ENCODE data around the gene NFIB.

The NFIB gene

GRCh38 chr9:14083366-14083765 lies 230.6 kb downstream of the NFIB start:
- DNase-seq (ENCODE audit: low read depth, low spot score): no peak

GRCh38 chr9:14082732-14083131 lies 231.2 kb downstream of the NFIB start:
- DNase-seq (ENCODE audit: low read depth, low spot score): no peak

- no peak for DNase-seq (ENCODE audit: low read depth, low spot score)
These were observed 232.2 kb downstream of the NFIB start for GRCh38 chr9:14081745-14082144.

- no peak for DNase-seq (ENCODE audit: low read depth, low spot score)
These were observed 232.9 kb downstream of the NFIB start for GRCh38 chr9:14080959-14081542.

GRCh38 chr9:14079440-14079839 lies 234.5 kb downstream of the NFIB start:
- DNase-seq (ENCODE audit: low read depth, low spot score): no peak

GRCh38 chr9:14077672-14078071 lies 236.3 kb downstream of the NFIB start:
- DNase-seq (ENCODE audit: low read depth, low spot score): no peak

GRCh38 chr9:14075218-14075617 lies 238.7 kb downstream of the NFIB start:
- DNase-seq (ENCODE audit: low read depth, low spot score): no peak

GRCh38 chr9:14072850-14073249 lies 241.1 kb downstream of the NFIB start:
- no peak for DNase-seq (ENCODE audit: low read depth, low spot score)

- no peak for DNase-seq (ENCODE audit: low read depth, low spot score)
These were observed 242.5 kb downstream of the NFIB start for GRCh38 chr9:14071484-14071883.

GRCh38 chr9:14068690-14069089 lies 245.3 kb downstream of the NFIB start:
- DNase-seq (ENCODE audit: low read depth, low spot score): no peak

GRCh38 chr9:14066831-14067230 lies 247.1 kb downstream of the NFIB start:
- DNase-seq (ENCODE audit: low read depth, low spot score): no peak

- DNase-seq (ENCODE audit: low read depth, low spot score): no peak
These were observed 247.9 kb downstream of the NFIB start for GRCh38 chr9:14066032-14066431.

- no peak for DNase-seq (ENCODE audit: low read depth, low spot score)
These were observed 249.0 kb downstream of the NFIB start for GRCh38 chr9:14064940-14065339.

- no peak for DNase-seq (ENCODE audit: low read depth, low spot score)
These were observed 250.2 kb downstream of the NFIB start for GRCh38 chr9:14063756-14064155.

GRCh38 chr9:14062586-14063221 lies 251.2 kb downstream of the NFIB start:
- no peak for DNase-seq (ENCODE audit: low read depth, low spot score)

GRCh38 chr9:14061936-14062585 lies 251.9 kb downstream of the NFIB start:
- DNase-seq (ENCODE audit: low read depth, low spot score): no peak

GRCh38 chr9:14058325-14058688 lies 255.6 kb downstream of the NFIB start:
- DNase-seq (ENCODE audit: low read depth, low spot score): no peak

GRCh38 chr9:14057368-14058324 lies 256.3 kb downstream of the NFIB start:
- no peak for DNase-seq (ENCODE audit: low read depth, low spot score)

GRCh38 chr9:14056316-14056861 lies 257.6 kb downstream of the NFIB start:
- no peak for DNase-seq (ENCODE audit: low read depth, low spot score)

- no peak for DNase-seq (ENCODE audit: low read depth, low spot score)
These were observed 259.8 kb downstream of the NFIB start for GRCh38 chr9:14054096-14054495.

GRCh38 chr9:14052359-14052758 lies 261.6 kb downstream of the NFIB start:
- DNase-seq (ENCODE audit: low read depth, low spot score): no peak

GRCh38 chr9:14051419-14051818 lies 262.5 kb downstream of the NFIB start:
- no peak for DNase-seq (ENCODE audit: low read depth, low spot score)

Data from activated CD4-positive, CD25-positive, alpha-beta regulatory T cell treated with anti-CD3 and anti-CD28 coated beads, Interleukin-2, amount 50 U/mL, for 16 hours (primary cell).